ENCODE measurements around the gene KRT82.

- TF ChIP-seq SP1 (IDR thresholded peaks at IDR 0.05) (no peak), TARDBP (IDR thresholded peaks at IDR 0.05) (no peak), ELF4 (IDR thresholded peaks at IDR 0.05) (no peak), ARNT (IDR thresholded peaks at IDR 0.05) (no peak), L3MBTL2 (conservative IDR thresholded peaks at IDR 0.05) (no peak), FOXM1 (IDR thresholded peaks at IDR 0.05; ENCODE audit: borderline replicate concordance) (no peak), BHLHE40 (IDR thresholded peaks at IDR 0.05; ENCODE audit: borderline replicate concordance) (no peak), FOXA1 (IDR thresholded peaks at IDR 0.05) (no peak), FOXK2 (IDR thresholded peaks at IDR 0.05) (no peak), NFRKB (IDR thresholded peaks at IDR 0.05) (no peak), ZNF384 (IDR thresholded peaks at IDR 0.05) (no peak), SUZ12 (IDR thresholded peaks at IDR 0.05) (no peak)
Measured at GRCh38 chr12:52358575-52359350, 47.4 kb downstream of the KRT82 start.
